ENCODE results near the gene ANKRD33. TPM values are rescaled to one million over a fixed set of nuclear protein-coding genes. Genes with fewer than 3 reads are reported as not detected.

ANKRD33 gene
- total RNA-seq, 1 donor from 2014 or later = not detected

GRCh38 chr12:51860986-51861385 is 26.9 kb upstream of the ANKRD33 start:
- ATAC-seq = no peak

- ATAC-seq = no peak
These were observed 25.0 kb upstream of the ANKRD33 start for GRCh38 chr12:51862947-51863346.

- ATAC-seq = no peak
These were observed 24.5 kb upstream of the ANKRD33 start for GRCh38 chr12:51863363-51863932.

GRCh38 chr12:51863933-51864832 is 23.7 kb upstream of the ANKRD33 start:
- peak; percentile 32 for ATAC-seq

GRCh38 chr12:51864833-51865670 is 22.9 kb upstream of the ANKRD33 start:
- no peak for ATAC-seq

- ATAC-seq = no peak
These were observed 22.1 kb upstream of the ANKRD33 start for GRCh38 chr12:51865757-51866270.

- ATAC-seq = no peak
These were observed 21.6 kb upstream of the ANKRD33 start for GRCh38 chr12:51866324-51866723.

- no peak for ATAC-seq
These were observed 21.1 kb upstream of the ANKRD33 start for GRCh38 chr12:51866762-51867161.

- ATAC-seq = no peak
These were observed 20.5 kb upstream of the ANKRD33 start for GRCh38 chr12:51867371-51867770.

GRCh38 chr12:51867796-51868428 is 20.0 kb upstream of the ANKRD33 start:
- ATAC-seq = no peak

- ATAC-seq = peak; percentile 28
These were observed 18.9 kb upstream of the ANKRD33 start for GRCh38 chr12:51868821-51869495.

GRCh38 chr12:51869496-51869865 is 18.4 kb upstream of the ANKRD33 start:
- ATAC-seq = no peak

- ATAC-seq = no peak
These were observed 18.0 kb upstream of the ANKRD33 start for GRCh38 chr12:51869931-51870330.

- no peak for ATAC-seq
These were observed 17.4 kb upstream of the ANKRD33 start for GRCh38 chr12:51870504-51870903.

- ATAC-seq = no peak
These were observed 16.8 kb upstream of the ANKRD33 start for GRCh38 chr12:51871126-51871525.

GRCh38 chr12:51871918-51872688 is 15.8 kb upstream of the ANKRD33 start:
- no peak for ATAC-seq

- ATAC-seq = no peak
These were observed 15.3 kb upstream of the ANKRD33 start for GRCh38 chr12:51872689-51872981.

GRCh38 chr12:51873251-51873994 is 14.5 kb upstream of the ANKRD33 start:
- ATAC-seq = no peak

GRCh38 chr12:51874000-51874399 is 13.9 kb upstream of the ANKRD33 start:
- no peak for ATAC-seq

- no peak for ATAC-seq
These were observed 13.4 kb upstream of the ANKRD33 start for GRCh38 chr12:51874486-51874885.

- ATAC-seq = no peak
These were observed 8.8 kb upstream of the ANKRD33 start for GRCh38 chr12:51879102-51879501.
